ENCODE results near the gene CAB39L.

DNA sequence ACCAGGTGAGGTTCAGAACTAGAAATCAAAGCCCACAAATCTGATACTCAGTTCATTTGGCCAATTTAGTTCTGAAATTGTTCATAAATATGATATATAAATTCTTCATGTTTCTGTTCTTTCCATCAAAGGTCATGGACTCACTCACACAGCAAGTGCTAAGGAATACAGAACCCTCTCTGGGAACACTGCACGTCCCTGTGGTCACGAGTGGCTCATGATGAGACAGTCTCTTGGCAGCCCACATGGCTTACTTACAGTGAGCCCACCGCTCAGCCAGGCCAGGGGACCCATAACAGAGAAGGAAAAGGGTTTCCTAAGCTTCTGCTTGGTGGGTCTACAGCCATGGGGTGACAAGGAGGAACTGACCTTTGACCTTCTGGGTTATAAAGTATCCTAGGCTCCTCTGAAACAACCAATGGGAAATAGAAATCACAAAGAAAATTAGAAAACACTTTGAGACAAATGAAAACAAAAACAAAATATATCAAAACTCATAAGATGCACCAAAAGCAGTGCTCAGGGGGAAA, 128.8 kb downstream of the CAB39L start:
- no peak for TF ChIP-seq CREB1 (CRISPR knock-in tag; IDR thresholded peaks at IDR 0.05; ENCODE audit: low read depth)
- TF ChIP-seq EZH2phosphoT487 (IDR thresholded peaks at IDR 0.05; ENCODE audit: unreplicated experiment), result no peak
- TF ChIP-seq, protein P1, sequence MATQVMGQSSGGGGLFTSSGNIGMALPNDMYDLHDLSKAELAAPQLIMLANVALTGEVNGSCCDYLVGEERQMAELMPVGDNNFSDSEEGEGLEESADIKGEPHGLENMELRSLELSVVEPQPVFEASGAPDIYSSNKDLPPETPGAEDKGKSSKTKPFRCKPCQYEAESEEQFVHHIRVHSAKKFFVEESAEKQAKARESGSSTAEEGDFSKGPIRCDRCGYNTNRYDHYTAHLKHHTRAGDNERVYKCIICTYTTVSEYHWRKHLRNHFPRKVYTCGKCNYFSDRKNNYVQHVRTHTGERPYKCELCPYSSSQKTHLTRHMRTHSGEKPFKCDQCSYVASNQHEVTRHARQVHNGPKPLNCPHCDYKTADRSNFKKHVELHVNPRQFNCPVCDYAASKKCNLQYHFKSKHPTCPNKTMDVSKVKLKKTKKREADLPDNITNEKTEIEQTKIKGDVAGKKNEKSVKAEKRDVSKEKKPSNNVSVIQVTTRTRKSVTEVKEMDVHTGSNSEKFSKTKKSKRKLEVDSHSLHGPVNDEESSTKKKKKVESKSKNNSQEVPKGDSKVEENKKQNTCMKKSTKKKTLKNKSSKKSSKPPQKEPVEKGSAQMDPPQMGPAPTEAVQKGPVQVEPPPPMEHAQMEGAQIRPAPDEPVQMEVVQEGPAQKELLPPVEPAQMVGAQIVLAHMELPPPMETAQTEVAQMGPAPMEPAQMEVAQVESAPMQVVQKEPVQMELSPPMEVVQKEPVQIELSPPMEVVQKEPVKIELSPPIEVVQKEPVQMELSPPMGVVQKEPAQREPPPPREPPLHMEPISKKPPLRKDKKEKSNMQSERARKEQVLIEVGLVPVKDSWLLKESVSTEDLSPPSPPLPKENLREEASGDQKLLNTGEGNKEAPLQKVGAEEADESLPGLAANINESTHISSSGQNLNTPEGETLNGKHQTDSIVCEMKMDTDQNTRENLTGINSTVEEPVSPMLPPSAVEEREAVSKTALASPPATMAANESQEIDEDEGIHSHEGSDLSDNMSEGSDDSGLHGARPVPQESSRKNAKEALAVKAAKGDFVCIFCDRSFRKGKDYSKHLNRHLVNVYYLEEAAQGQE (IDR thresholded peaks at IDR 0.05; ENCODE audit: unreplicated experiment), result no peak
- TF ChIP-seq, protein P2, sequence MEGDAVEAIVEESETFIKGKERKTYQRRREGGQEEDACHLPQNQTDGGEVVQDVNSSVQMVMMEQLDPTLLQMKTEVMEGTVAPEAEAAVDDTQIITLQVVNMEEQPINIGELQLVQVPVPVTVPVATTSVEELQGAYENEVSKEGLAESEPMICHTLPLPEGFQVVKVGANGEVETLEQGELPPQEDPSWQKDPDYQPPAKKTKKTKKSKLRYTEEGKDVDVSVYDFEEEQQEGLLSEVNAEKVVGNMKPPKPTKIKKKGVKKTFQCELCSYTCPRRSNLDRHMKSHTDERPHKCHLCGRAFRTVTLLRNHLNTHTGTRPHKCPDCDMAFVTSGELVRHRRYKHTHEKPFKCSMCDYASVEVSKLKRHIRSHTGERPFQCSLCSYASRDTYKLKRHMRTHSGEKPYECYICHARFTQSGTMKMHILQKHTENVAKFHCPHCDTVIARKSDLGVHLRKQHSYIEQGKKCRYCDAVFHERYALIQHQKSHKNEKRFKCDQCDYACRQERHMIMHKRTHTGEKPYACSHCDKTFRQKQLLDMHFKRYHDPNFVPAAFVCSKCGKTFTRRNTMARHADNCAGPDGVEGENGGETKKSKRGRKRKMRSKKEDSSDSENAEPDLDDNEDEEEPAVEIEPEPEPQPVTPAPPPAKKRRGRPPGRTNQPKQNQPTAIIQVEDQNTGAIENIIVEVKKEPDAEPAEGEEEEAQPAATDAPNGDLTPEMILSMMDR (conservative IDR thresholded peaks at IDR 0.05; ENCODE audit: low read depth in 2 of 2), result no peak
- TF ChIP-seq EZH2 (IDR thresholded peaks at IDR 0.05; ENCODE audit: low read depth, unreplicated experiment), result no peak

All from GM23338 (cell line).